ENCODE data around the gene TXNRD1.

Gene TXNRD1

GRCh38 chr12:104337030-104337558, 121.5 kb downstream of the TXNRD1 start:
- no peak overlapping the region for H3K4me3 ChIP-seq (ENCODE audit: insufficient read depth, low read depth, low read length)
- whole genome bisulfite sequencing, 2 experiments: 94 to 97% methylated on average over 7 of the region's 7 CpGs
- H3K9me3 ChIP-seq (ENCODE audit: control insufficient read depth, low read length): no peaks in the 10 kb centered on the region
- H3K27ac ChIP-seq (ENCODE audit: insufficient read depth, low read depth, low read length, poor library complexity, severe bottlenecking): no peak overlapping the region
- no peaks in the 10 kb centered on the region for H3K27me3 ChIP-seq (ENCODE audit: control insufficient read depth, insufficient read depth, low read length, poor library complexity, severe bottlenecking)
- no peaks in the 10 kb centered on the region for H3K4me1 ChIP-seq (ENCODE audit: control insufficient read depth, insufficient read depth, low read length)
- H3K36me3 ChIP-seq (ENCODE audit: control insufficient read depth, insufficient read depth, low read length): peaks cover 31% of the 10 kb centered on the region

- H3K27me3 ChIP-seq (ENCODE audit: control insufficient read depth, insufficient read depth, low read length, poor library complexity, severe bottlenecking): no peaks in the 10 kb centered on the region
- H3K9me3 ChIP-seq (ENCODE audit: control insufficient read depth, low read length): no peaks in the 10 kb centered on the region
- no peak overlapping the region for H3K27ac ChIP-seq (ENCODE audit: insufficient read depth, low read depth, low read length, poor library complexity, severe bottlenecking)
- 93 to 97% methylated on average over 3 of the region's 3 CpGs for WGBS, 2 experiments
- H3K4me3 ChIP-seq (ENCODE audit: insufficient read depth, low read depth, low read length): no peak overlapping the region
- no peaks in the 10 kb centered on the region for H3K4me1 ChIP-seq (ENCODE audit: control insufficient read depth, insufficient read depth, low read length)
- H3K36me3 ChIP-seq (ENCODE audit: control insufficient read depth, insufficient read depth, low read length): peaks cover 22% of the 10 kb centered on the region
Observed at GRCh38 chr12:104339663-104340062, 124.1 kb downstream of the TXNRD1 start.

- H3K4me3 ChIP-seq (ENCODE audit: insufficient read depth, low read depth, low read length): no peak overlapping the region
- no peak overlapping the region for H3K27ac ChIP-seq (ENCODE audit: insufficient read depth, low read depth, low read length, poor library complexity, severe bottlenecking)
- H3K9me3 ChIP-seq (ENCODE audit: control insufficient read depth, low read length): no peaks in the 10 kb centered on the region
- H3K36me3 ChIP-seq (ENCODE audit: control insufficient read depth, insufficient read depth, low read length): peaks cover 21% of the 10 kb centered on the region
- no peaks in the 10 kb centered on the region for H3K4me1 ChIP-seq (ENCODE audit: control insufficient read depth, insufficient read depth, low read length)
- 100% methylated on average over 1 of the region's 1 CpG; no CpG with 5 or more reads in 1 of the 2 experiments for WGBS, 2 experiments
- H3K27me3 ChIP-seq (ENCODE audit: control insufficient read depth, insufficient read depth, low read length, poor library complexity, severe bottlenecking): no peaks in the 10 kb centered on the region
Observed at GRCh38 chr12:104340177-104340576, 124.6 kb downstream of the TXNRD1 start.

- 89 to 90% methylated on average over 6 of the region's 6 CpGs for WGBS, 2 experiments
- Histone ChIP-seq H3K4me3 (ENCODE audit: insufficient read depth, low read depth, low read length) (no peak overlapping the region), H3K4me1 (ENCODE audit: control insufficient read depth, insufficient read depth, low read length) (no peaks in the 10 kb centered on the region), H3K36me3 (ENCODE audit: control insufficient read depth, insufficient read depth, low read length) (peaks cover 21% of the 10 kb centered on the region), H3K27me3 (ENCODE audit: control insufficient read depth, insufficient read depth, low read length, poor library complexity, severe bottlenecking) (no peaks in the 10 kb centered on the region), H3K27ac (ENCODE audit: insufficient read depth, low read depth, low read length, poor library complexity, severe bottlenecking) (no peak overlapping the region), H3K9me3 (ENCODE audit: control insufficient read depth, low read length) (no peaks in the 10 kb centered on the region)
Observed at GRCh38 chr12:104340925-104341611, 125.5 kb downstream of the TXNRD1 start.

- H3K36me3 ChIP-seq (ENCODE audit: control insufficient read depth, insufficient read depth, low read length): peaks cover 20% of the 10 kb centered on the region
- 100% methylated on average over 2 of the region's 2 CpGs for WGBS, 2 experiments
- no peaks in the 10 kb centered on the region for H3K27me3 ChIP-seq (ENCODE audit: control insufficient read depth, insufficient read depth, low read length, poor library complexity, severe bottlenecking)
- no peaks in the 10 kb centered on the region for H3K9me3 ChIP-seq (ENCODE audit: control insufficient read depth, low read length)
- H3K4me3 ChIP-seq (ENCODE audit: insufficient read depth, low read depth, low read length): no peak overlapping the region
- H3K27ac ChIP-seq (ENCODE audit: insufficient read depth, low read depth, low read length, poor library complexity, severe bottlenecking): no peak overlapping the region
- no peaks in the 10 kb centered on the region for H3K4me1 ChIP-seq (ENCODE audit: control insufficient read depth, insufficient read depth, low read length)
Observed at GRCh38 chr12:104342147-104342546, 126.6 kb downstream of the TXNRD1 start.

GRCh38 chr12:104342635-104343249, 127.2 kb downstream of the TXNRD1 start:
- Histone ChIP-seq H3K4me3 (ENCODE audit: insufficient read depth, low read depth, low read length) (no peak overlapping the region), H3K27me3 (ENCODE audit: control insufficient read depth, insufficient read depth, low read length, poor library complexity, severe bottlenecking) (no peaks in the 10 kb centered on the region), H3K9me3 (ENCODE audit: control insufficient read depth, low read length) (no peaks in the 10 kb centered on the region), H3K4me1 (ENCODE audit: control insufficient read depth, insufficient read depth, low read length) (no peaks in the 10 kb centered on the region), H3K36me3 (ENCODE audit: control insufficient read depth, insufficient read depth, low read length) (peaks cover 16% of the 10 kb centered on the region), H3K27ac (ENCODE audit: insufficient read depth, low read depth, low read length, poor library complexity, severe bottlenecking) (no peak overlapping the region)
- WGBS, 2 experiments: 94 to 95% methylated on average over 12 of the region's 12 CpGs

- 98% methylated on average over 2 of the region's 2 CpGs for WGBS, 2 experiments
- peaks cover 28% of the 10 kb centered on the region for H3K36me3 ChIP-seq (ENCODE audit: control insufficient read depth, insufficient read depth, low read length)
- H3K27me3 ChIP-seq (ENCODE audit: control insufficient read depth, insufficient read depth, low read length, poor library complexity, severe bottlenecking): no peaks in the 10 kb centered on the region
Observed at GRCh38 chr12:104344682-104345081, 129.1 kb downstream of the TXNRD1 start.

GRCh38 chr12:104345234-104346066, 129.9 kb downstream of the TXNRD1 start:
- H3K27me3 ChIP-seq (ENCODE audit: control insufficient read depth, insufficient read depth, low read length, poor library complexity, severe bottlenecking): no peaks in the 10 kb centered on the region
- H3K9me3 ChIP-seq (ENCODE audit: control insufficient read depth, low read length): no peaks in the 10 kb centered on the region
- no peaks in the 10 kb centered on the region for H3K4me1 ChIP-seq (ENCODE audit: control insufficient read depth, insufficient read depth, low read length)
- H3K36me3 ChIP-seq (ENCODE audit: control insufficient read depth, insufficient read depth, low read length): peaks cover 28% of the 10 kb centered on the region
- no peak overlapping the region for H3K4me3 ChIP-seq (ENCODE audit: insufficient read depth, low read depth, low read length)
- WGBS, 2 experiments: 94% methylated on average over 6 to 7 of the region's 7 CpGs
- H3K27ac ChIP-seq (ENCODE audit: insufficient read depth, low read depth, low read length, poor library complexity, severe bottlenecking): no peak overlapping the region

More at GRCh38 chr12:104344682-104345081, 129.1 kb downstream of the TXNRD1 start:
- Histone ChIP-seq H3K4me3 (ENCODE audit: insufficient read depth, low read depth, low read length) (no peak overlapping the region), H3K9me3 (ENCODE audit: control insufficient read depth, low read length) (no peaks in the 10 kb centered on the region), H3K27ac (ENCODE audit: insufficient read depth, low read depth, low read length, poor library complexity, severe bottlenecking) (no peak overlapping the region), H3K4me1 (ENCODE audit: control insufficient read depth, insufficient read depth, low read length) (no peaks in the 10 kb centered on the region)

- H3K27me3 ChIP-seq (ENCODE audit: control insufficient read depth, insufficient read depth, low read length, poor library complexity, severe bottlenecking): no peaks in the 10 kb centered on the region
- no peaks in the 10 kb centered on the region for H3K9me3 ChIP-seq (ENCODE audit: control insufficient read depth, low read length)
- WGBS, 2 experiments: 90 to 97% methylated on average over 2 to 5 of the region's 5 CpGs
- H3K4me3 ChIP-seq (ENCODE audit: insufficient read depth, low read depth, low read length): no peak overlapping the region
- H3K27ac ChIP-seq (ENCODE audit: insufficient read depth, low read depth, low read length, poor library complexity, severe bottlenecking): no peak overlapping the region
- H3K4me1 ChIP-seq (ENCODE audit: control insufficient read depth, insufficient read depth, low read length): no peaks in the 10 kb centered on the region
- H3K36me3 ChIP-seq (ENCODE audit: control insufficient read depth, insufficient read depth, low read length): peaks cover 17% of the 10 kb centered on the region
Observed at GRCh38 chr12:104347374-104348075, 131.9 kb downstream of the TXNRD1 start.
